Erythroblast (primary cell): ENCODE results near the gene MYL9.

Source experiments
- GATA1 ChIP-seq: IDR thresholded peaks from 2 replicates; pipeline ENCODE4 v1.6.1; 2011; ENCODE audit warnings: low read depth, mild to moderate bottlenecking, control low read depth, low read length, moderate library complexity
- POLR2A ChIP-seq: IDR thresholded peaks from 2 replicates; pipeline ENCODE4 v1.6.1; 2011; ENCODE audit warnings: mild to moderate bottlenecking, low read length

GRCh38 chr20:36499723-36500501 is 41.4 kb upstream of the MYL9 start:
- TF ChIP-seq POLR2A, result no peak
- TF ChIP-seq GATA1, result no peak
